ENCODE data around the gene TPO. TPM values are rescaled to one million over a fixed set of nuclear protein-coding genes. Genes with fewer than 3 reads are reported as not detected.
"Not testable (repeated sequence)": the region's sequence is repeated elsewhere in the genome, so short reads cannot be mapped to it uniquely, and the experiment has no call there.

The TPO gene
- total and polyA plus RNA-seq, 2 experiments from 2014 or later = 0.37 TPM; not detected in 1

DNA sequence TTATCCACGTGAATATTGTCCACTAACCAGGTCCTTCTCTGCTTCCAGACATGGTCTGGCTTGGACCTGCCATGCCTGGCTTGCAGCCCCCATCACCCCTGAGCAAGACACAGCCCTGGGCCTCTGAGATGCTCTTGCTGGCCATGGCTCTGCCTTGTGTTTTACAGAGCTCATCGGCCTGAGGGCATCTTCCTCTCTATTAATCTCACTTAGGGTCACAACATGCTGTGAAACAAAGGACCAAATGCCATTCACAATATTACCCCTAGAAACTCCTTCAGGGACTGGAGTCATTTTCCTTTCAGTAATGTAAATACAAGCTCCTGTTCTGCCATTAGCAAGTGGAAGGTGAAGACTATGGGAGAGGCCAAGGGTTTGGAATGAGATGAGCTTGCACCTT lies 6.8 kb upstream of the TPO start:
- 86% methylated on average over 2 of the region's 2 CpGs for WGBS (ENCODE audit: low lambda C conversion rate, missing lambda C conversion rate)
- DNase-seq (ENCODE audit: low spot score) = no peak
- Histone ChIP-seq H3K9me3 (ENCODE audit: low read depth) (no peaks in the 10 kb centered on the region), H3K4me1 (ENCODE audit: insufficient read depth) (no peaks in the 10 kb centered on the region), H2AFZ (no peak overlapping the region), H3K79me2 (no peaks in the 10 kb centered on the region), H3K36me3 (replicated peaks; ENCODE audit: insufficient read depth, low read depth) (no peaks in the 10 kb centered on the region), H3K4me2 (no peak overlapping the region), H3K4me3 (no peak overlapping the region), H3K27ac (no peak overlapping the region), H4K20me1 (ENCODE audit: insufficient read depth, poor library complexity, severe bottlenecking) (no peaks in the 10 kb centered on the region), H3K27me3 (no peaks in the 10 kb centered on the region), H3K9me2 (replicated peaks; ENCODE audit: insufficient read depth) (no peaks in the 10 kb centered on the region)
- TF ChIP-seq, protein P1, sequence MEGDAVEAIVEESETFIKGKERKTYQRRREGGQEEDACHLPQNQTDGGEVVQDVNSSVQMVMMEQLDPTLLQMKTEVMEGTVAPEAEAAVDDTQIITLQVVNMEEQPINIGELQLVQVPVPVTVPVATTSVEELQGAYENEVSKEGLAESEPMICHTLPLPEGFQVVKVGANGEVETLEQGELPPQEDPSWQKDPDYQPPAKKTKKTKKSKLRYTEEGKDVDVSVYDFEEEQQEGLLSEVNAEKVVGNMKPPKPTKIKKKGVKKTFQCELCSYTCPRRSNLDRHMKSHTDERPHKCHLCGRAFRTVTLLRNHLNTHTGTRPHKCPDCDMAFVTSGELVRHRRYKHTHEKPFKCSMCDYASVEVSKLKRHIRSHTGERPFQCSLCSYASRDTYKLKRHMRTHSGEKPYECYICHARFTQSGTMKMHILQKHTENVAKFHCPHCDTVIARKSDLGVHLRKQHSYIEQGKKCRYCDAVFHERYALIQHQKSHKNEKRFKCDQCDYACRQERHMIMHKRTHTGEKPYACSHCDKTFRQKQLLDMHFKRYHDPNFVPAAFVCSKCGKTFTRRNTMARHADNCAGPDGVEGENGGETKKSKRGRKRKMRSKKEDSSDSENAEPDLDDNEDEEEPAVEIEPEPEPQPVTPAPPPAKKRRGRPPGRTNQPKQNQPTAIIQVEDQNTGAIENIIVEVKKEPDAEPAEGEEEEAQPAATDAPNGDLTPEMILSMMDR (IDR thresholded peaks at IDR 0.05; ENCODE audit: poor library complexity) = no peak
- TF ChIP-seq EZH2 (IDR thresholded peaks at IDR 0.05; ENCODE audit: borderline replicate concordance) (no peak), EZH2phosphoT487 (IDR thresholded peaks at IDR 0.05; ENCODE audit: low read depth, severe bottlenecking, unreplicated experiment) (no peak)

DNA sequence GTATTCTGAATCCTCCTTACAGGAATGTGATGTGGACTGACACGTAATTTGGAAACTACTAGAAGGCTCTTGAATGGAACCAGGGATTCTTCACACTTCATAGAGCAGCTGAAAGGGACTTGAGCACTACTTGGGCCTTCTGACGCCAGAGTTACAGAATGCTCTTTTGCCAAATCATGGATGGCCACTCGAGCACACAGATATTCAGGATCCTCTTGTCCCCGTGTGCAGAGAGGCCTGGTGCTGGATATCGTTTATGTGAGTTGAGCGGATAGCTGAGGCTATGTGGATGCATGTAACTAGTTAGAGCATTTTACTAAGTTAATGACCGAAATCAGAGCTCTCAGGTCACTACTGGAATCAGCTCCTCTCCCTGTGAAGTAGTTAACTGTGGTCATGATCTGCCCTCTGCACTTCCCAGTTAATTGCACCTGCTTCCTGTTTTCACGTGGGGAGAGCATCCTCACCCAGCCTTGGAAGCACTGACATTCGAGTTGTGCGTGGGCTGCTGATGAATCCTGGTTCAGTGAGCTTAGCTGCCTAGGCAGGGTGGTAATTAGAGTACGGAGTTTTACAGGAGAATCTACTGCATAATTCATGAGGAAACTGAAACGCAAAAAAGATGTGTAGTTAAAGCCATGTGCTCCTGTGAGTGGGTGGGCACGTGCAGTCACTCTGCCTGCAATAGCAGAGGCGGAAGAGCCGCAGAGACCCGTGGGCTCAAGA lies 5.2 kb upstream of the TPO start:
- Histone ChIP-seq H3K36me3 (replicated peaks; ENCODE audit: insufficient read depth, low read depth) (no peaks in the 10 kb centered on the region), H3K4me3 (no peak overlapping the region), H3K27me3 (no peaks in the 10 kb centered on the region), H3K9me3 (ENCODE audit: low read depth) (no peaks in the 10 kb centered on the region), H3K27ac (no peak overlapping the region), H3K9me2 (replicated peaks; ENCODE audit: insufficient read depth) (no peaks in the 10 kb centered on the region), H3K4me2 (no peak overlapping the region), H3K4me1 (ENCODE audit: insufficient read depth) (no peaks in the 10 kb centered on the region), H3K79me2 (no peaks in the 10 kb centered on the region), H4K20me1 (ENCODE audit: insufficient read depth, poor library complexity, severe bottlenecking) (no peaks in the 10 kb centered on the region), H2AFZ (no peak overlapping the region)
- no peak for TF ChIP-seq EZH2phosphoT487 (IDR thresholded peaks at IDR 0.05; ENCODE audit: low read depth, severe bottlenecking, unreplicated experiment)
- TF ChIP-seq EZH2 (IDR thresholded peaks at IDR 0.05; ENCODE audit: borderline replicate concordance) = no peak
- TF ChIP-seq, protein P1 (IDR thresholded peaks at IDR 0.05; ENCODE audit: poor library complexity) = no peak
- DNase-seq (ENCODE audit: low spot score) = no peak
- WGBS (ENCODE audit: low lambda C conversion rate, missing lambda C conversion rate) = 81% methylated on average over 16 of the region's 16 CpGs

- Histone ChIP-seq H3K4me2 (no peak overlapping the region), H3K27ac (no peak overlapping the region), H4K20me1 (ENCODE audit: insufficient read depth, poor library complexity, severe bottlenecking) (no peaks in the 10 kb centered on the region), H3K27me3 (no peaks in the 10 kb centered on the region), H3K79me2 (no peaks in the 10 kb centered on the region), H3K36me3 (replicated peaks; ENCODE audit: insufficient read depth, low read depth) (no peaks in the 10 kb centered on the region), H3K9me3 (ENCODE audit: low read depth) (no peaks in the 10 kb centered on the region), H3K9me2 (replicated peaks; ENCODE audit: insufficient read depth) (no peaks in the 10 kb centered on the region), H3K4me1 (ENCODE audit: insufficient read depth) (no peaks in the 10 kb centered on the region), H3K4me3 (no peak overlapping the region), H2AFZ (no peak overlapping the region)
- no peak for DNase-seq (ENCODE audit: low spot score)
- no peak for TF ChIP-seq EZH2 (IDR thresholded peaks at IDR 0.05; ENCODE audit: borderline replicate concordance)
- 84% methylated on average over 13 of the region's 13 CpGs for WGBS (ENCODE audit: low lambda C conversion rate, missing lambda C conversion rate)
These were observed 858 bp downstream of the TPO start for GRCh38 chr2:1414121-1414520.

GRCh38 chr2:1414901-1415300 lies 1.6 kb downstream of the TPO start:
- not testable (repeated sequence) for H3K9me3 ChIP-seq (ENCODE audit: low read depth); H3K79me2 ChIP-seq; H3K27ac ChIP-seq; H2AFZ ChIP-seq; H3K36me3 ChIP-seq (replicated peaks; ENCODE audit: insufficient read depth, low read depth); H3K4me1 ChIP-seq (ENCODE audit: insufficient read depth); H3K4me3 ChIP-seq; H3K9me2 ChIP-seq (replicated peaks; ENCODE audit: insufficient read depth); H4K20me1 ChIP-seq (ENCODE audit: insufficient read depth, poor library complexity, severe bottlenecking); H3K4me2 ChIP-seq; DNase-seq (ENCODE audit: low spot score); H3K27me3 ChIP-seq
- WGBS (ENCODE audit: low lambda C conversion rate, missing lambda C conversion rate) = 72% methylated on average over 10 of the region's 11 CpGs

Measured in hepatocyte (in vitro differentiated cells).